K562 (cell line): Measurements from ENCODE around the gene SAT1. TPM values are rescaled to one million over a fixed set of nuclear protein-coding genes. Genes with fewer than 3 reads are reported as not detected.

Experiments used
- ATAC-seq: fragments of 200-7000 bp; cut with Tn5 transposase; 3 replicates; pipeline ENCODE4 v1.9.1; 2020; ENCODE audit warnings: moderate library complexity
- BruUV-seq: library from RNA; stranded (reverse); fragments of 400-500 nt; replicated peaks from 2 replicates; lab custom pipeline; 2021; lab: Mats Ljungman, UMichigan
- CTCF ChIA-PET: fragments of 300-600 bp; formaldehyde crosslinking; extraction: SDS; loops from one replicate; lab custom pipeline; 2021; ENCODE audit warnings: low intra/inter-chr PET ratio; lab: Yijun Ruan, JAX
- POLR2A ChIA-PET: fragments of 300-600, 350-650 bp; sonication (Branson Sonifier 250); formaldehyde crosslinking; extraction: SDS; loops from one replicate; lab custom pipeline; 2021; ENCODE audit warnings: antibody characterized with exemption, inconsistent platforms; lab: Yijun Ruan, JAX
- DNase-seq, 4 experiments: peaks; one replicate each; pipeline versions ENCODE4 v3.0.0 to v3.0.0-alpha.2; 2011 to 2018; ENCODE audit warnings: low spot score in 3 of 4, mixed read lengths in 3 of 4; ENCODE audit errors: extremely low read depth in 1 of 4
- FAIRE-seq: peaks from 2 replicates; lab custom pipeline; 2011; peaks lifted over from hg19 to GRCh38; lab: Jason Lieb, UNC
- H2AFZ ChIP-seq: 2 replicates; pipeline ENCODE4 v1.6.0; 2011; ENCODE audit warnings: low read depth, low read length, control low read depth, inconsistent platforms
- H3K27ac ChIP-seq: fragments of 200-600 bp; 3 replicates; pipeline ENCODE4 v1.8.0; 2011; ENCODE audit warnings: low read depth, mild to moderate bottlenecking, control low read depth, inconsistent platforms, low read length, moderate library complexity, mixed read lengths; ENCODE audit errors: extremely low read depth
- H3K27me3 ChIP-seq, 2 experiments: fragments of 300-600 bp in 1 of 2; 2 replicates in 1 of 2; 3 replicates in 1 of 2; pipeline versions ENCODE4 v1.6.0 to v1.8.0; 2011; ENCODE audit warnings: inconsistent platforms in 2 of 2, low read length in 2 of 2, mild to moderate bottlenecking in 1 of 2, mixed read lengths in 1 of 2, moderate library complexity in 1 of 2; ENCODE audit not compliant: control insufficient read depth in 2 of 2, insufficient read depth in 2 of 2
- H3K36me3 ChIP-seq: fragments of 300-600 bp; 3 replicates; pipeline ENCODE4 v1.8.0; 2011; ENCODE audit warnings: mild to moderate bottlenecking, low read length, inconsistent platforms; ENCODE audit not compliant: control insufficient read depth, insufficient read depth
- H3K4me1 ChIP-seq, 2 experiments: fragments of 200-600 bp in 1 of 2; replicated peaks in 1 of 2; 2 replicates in 1 of 2; 3 replicates in 1 of 2; pipeline versions ENCODE4 v1.5.1 to v1.8.0; 2011; ENCODE audit warnings: inconsistent platforms in 2 of 2, low read length in 2 of 2, mild to moderate bottlenecking in 1 of 2, mixed read lengths in 1 of 2, moderate library complexity in 1 of 2; ENCODE audit not compliant: control insufficient read depth in 2 of 2, insufficient read depth in 2 of 2
- H3K4me2 ChIP-seq: 2 replicates; pipeline ENCODE4 v1.6.1; 2011; ENCODE audit warnings: low read length, control low read depth, inconsistent platforms, mixed read lengths; ENCODE audit not compliant: insufficient read depth
- H3K4me3 ChIP-seq: fragments of 200-600 bp; sonication (generic), shearing (Covaris generic); 2 replicates; pipeline ENCODE4 v1.5.1; 2016; ENCODE audit warnings: control low read depth, inconsistent platforms
- H3K79me2 ChIP-seq: fragments of 200-600 bp; 3 replicates; pipeline ENCODE4 v1.8.0; 2011; ENCODE audit warnings: low read length, inconsistent platforms; ENCODE audit not compliant: control insufficient read depth, insufficient read depth
- H3K9ac ChIP-seq, 2 experiments: 2 replicates each; pipeline versions ENCODE4 v1.6.0 to v1.6.1; 2011; ENCODE audit warnings: low read depth in 2 of 2, low read length in 2 of 2, control low read depth in 1 of 2, inconsistent platforms in 1 of 2, mild to moderate bottlenecking in 1 of 2, mixed read lengths in 1 of 2; ENCODE audit not compliant: insufficient read depth in 1 of 2
- H3K9me1 ChIP-seq: one replicate; pipeline ENCODE4 v1.6.0; 2011; ENCODE audit warnings: inconsistent platforms, mild to moderate bottlenecking, low read length, moderate library complexity; ENCODE audit not compliant: control insufficient read depth, insufficient read depth
- H3K9me3 ChIP-seq: replicated peaks from 2 replicates; pipeline ENCODE4 v1.5.1; 2011; ENCODE audit warnings: low read depth, low read length, inconsistent platforms; ENCODE audit not compliant: control insufficient read depth, insufficient read depth
- H4K20me1 ChIP-seq: replicated peaks from 2 replicates; pipeline ENCODE4 v1.6.1; 2011; ENCODE audit warnings: low read length, inconsistent platforms, mixed read lengths; ENCODE audit not compliant: control insufficient read depth, insufficient read depth
- CBFA2T3 ChIP-seq: fragments of 450-650 bp; IDR thresholded peaks from 2 replicates; pipeline ENCODE4 v1.6.1; 2017
- CREB3L1 ChIP-seq: fragments of 450-650 bp; IDR thresholded peaks from 2 replicates; pipeline ENCODE4 v1.6.1; 2014; ENCODE audit warnings: low read depth, mild to moderate bottlenecking, moderate library complexity, borderline replicate concordance
- RNF2 ChIP-seq: sonication (generic); IDR thresholded peaks from 2 replicates; pipeline ENCODE4 v1.6.1; 2016
- TFE3 ChIP-seq: fragments of 450-650 bp; formaldehyde crosslinking; IDR thresholded peaks from 2 replicates; pipeline ENCODE4 v1.4.0; 2020; ENCODE audit warnings: mild to moderate bottlenecking, mixed read lengths
- ZBED1 ChIP-seq: IDR thresholded peaks from 2 replicates; pipeline ENCODE4 v1.6.1; 2014
- WGBS: fragments of 100-300 bp; shearing (Covaris generic); methylation state at CpG from one replicate; pipeline ENCODE4 v1.1.6; 2016; ENCODE audit warnings: low coverage, mixed read lengths; ENCODE audit not compliant: insufficient coverage; ENCODE audit errors: missing lambda C conversion rate; 5-methylcytosine and 5-hydroxymethylcytosine counted together
- in situ Hi-C: fragments of 300-500 bp; cut with MboI; formaldehyde crosslinking; loops from 4 replicates; pipeline ENCODE4 v1.15.0; 2018; ENCODE audit warnings: inconsistent platforms, mixed read lengths
- intact Hi-C: fragments of 100-400 bp; cut with micrococcal nuclease; formaldehyde crosslinking; loops from 2 replicates; pipeline ENCODE4 v1.14.2; 2022
- polyA plus RNA-seq, 8 experiments: library from polyadenylated mRNA; depleted of rRNA in 4 of 8; stranded (reverse) in 5 of 8; unstranded in 3 of 8; fragments of >200 nt; fragmentation: Nextera tagmentation in 2 of 8; fragmentation: Illumina TruSeq in 1 of 8; extraction: Ambion mirVana in 2 of 8; extraction: Trizol in 1 of 8; gene quantifications; 2 replicates each; pipeline versions ENCODE4 v1.2.1 to v1.2.3, GENCODE V29; 2011 to 2014; ENCODE audit warnings: inconsistent platforms in 1 of 8, missing spikeins in 1 of 8
- total RNA-seq, 7 experiments: library from RNA; depleted of rRNA in 6 of 7; stranded (reverse); fragments of >200 nt in 6 of 7; fragmentation: Illumina TruSeq in 2 of 7; extraction: Trizol in 2 of 7; gene quantifications; 2 replicates each; pipeline versions ENCODE4 v1.2.1 to v1.2.3, GENCODE V29; 2011 to 2021; ENCODE audit warnings: low replicate concordance in 1 of 7

Gene SAT1
- total and polyA plus RNA-seq, 9 of the 15 experiments (the other 6 are each of a cell fraction or from before 2014, with no cell fraction given): 47.4 to 194 (median 74.1) TPM

- ChIA-PET CTCF (no interaction called here), POLR2A (no interaction called here)
- no peaks in the 10 kb centered on the region for H3K9me1 ChIP-seq
- in situ Hi-C loops: no loop called here
- no peaks in the 10 kb centered on the region for H3K79me2 ChIP-seq
- FAIRE-seq (no peak), DNase-seq (no peak), ATAC-seq (no peak)
- no peaks in the 10 kb centered on the region for H3K9me3 ChIP-seq
- WGBS: 52% methylated on average over 10 of the region's 10 CpGs
- no peak overlapping the region for H3K4me3 ChIP-seq
- no peaks in the 10 kb centered on the region for H3K27me3 ChIP-seq
- H3K36me3 ChIP-seq: no peaks in the 10 kb centered on the region
- no peak overlapping the region for H2AFZ ChIP-seq
- H3K4me2 ChIP-seq: no peak overlapping the region
- TF ChIP-seq RNF2 (no peak), CREB3L1 (no peak), TFE3 (CRISPR knock-in tag) (no peak), CBFA2T3 (no peak), ZBED1 (no peak)
- intact Hi-C loops: no loop called here
- no peaks in the 10 kb centered on the region; a peak in 2 of 5 replicates for H3K4me1 ChIP-seq
- no peak overlapping the region for H3K27ac ChIP-seq
- no peaks in the 10 kb centered on the region for H4K20me1 ChIP-seq
- no TSS peak for BruUV-seq
- no peak overlapping the region for H3K9ac ChIP-seq
Observed at GRCh38 chrX:23819385-23820234, 36.6 kb downstream of the SAT1 start.
